CD4-positive, alpha-beta T cell treated with Interleukin-21 for 1 hour (primary cell): ENCODE data around the gene HMCN1.
"Not testable (repeated sequence)": the region's sequence is repeated elsewhere in the genome, so short reads cannot be mapped to it uniquely, and the experiment has no call there.

Source experiments
- DNase-seq: peaks from one replicate; pipeline ENCODE4 v3.0.0-alpha.2; 2020

HMCN1 gene

GRCh38 chr1:186175588-186175987 is 441.4 kb downstream of the HMCN1 start:
- DNase-seq: no peak

GRCh38 chr1:186178426-186179043 is 444.3 kb downstream of the HMCN1 start:
- DNase-seq: no peak

- DNase-seq: no peak
Measured at GRCh38 chr1:186179231-186179630, 445.0 kb downstream of the HMCN1 start.

GRCh38 chr1:186183219-186183618 is 449.0 kb downstream of the HMCN1 start:
- no peak for DNase-seq

- DNase-seq: no peak
Measured at GRCh38 chr1:186183970-186184628, 449.9 kb downstream of the HMCN1 start.

- not testable (repeated sequence) for DNase-seq
Measured at GRCh38 chr1:186186251-186186650, 452.1 kb downstream of the HMCN1 start.

GRCh38 chr1:186187601-186188000 is 453.4 kb downstream of the HMCN1 start:
- DNase-seq: no peak

- no peak for DNase-seq
Measured at GRCh38 chr1:186188004-186188539, 453.9 kb downstream of the HMCN1 start.

GRCh38 chr1:186188736-186189135 is 454.5 kb downstream of the HMCN1 start:
- DNase-seq: no peak

GRCh38 chr1:186189156-186189555 is 455.0 kb downstream of the HMCN1 start:
- no peak for DNase-seq

GRCh38 chr1:186191511-186191910 is 457.3 kb downstream of the HMCN1 start:
- no peak for DNase-seq

- DNase-seq: no peak
Measured at GRCh38 chr1:186193224-186193623, 459.0 kb downstream of the HMCN1 start.

GRCh38 chr1:186194107-186194756 is 460.0 kb downstream of the HMCN1 start:
- DNase-seq: no peak

- DNase-seq: no peak
Measured at GRCh38 chr1:186195377-186195931, 461.3 kb downstream of the HMCN1 start.

- DNase-seq: no peak
Measured at GRCh38 chr1:186202271-186202764, 468.1 kb downstream of the HMCN1 start.

GRCh38 chr1:186202776-186203175 is 468.6 kb downstream of the HMCN1 start:
- DNase-seq: no peak

- no peak for DNase-seq
Measured at GRCh38 chr1:186206048-186206570, 471.9 kb downstream of the HMCN1 start.

- no peak for DNase-seq
Measured at GRCh38 chr1:186207391-186208085, 473.3 kb downstream of the HMCN1 start.

- DNase-seq: no peak
Measured at GRCh38 chr1:186208405-186209129, 474.4 kb downstream of the HMCN1 start.

- DNase-seq: no peak
Measured at GRCh38 chr1:186210258-186210657, 476.1 kb downstream of the HMCN1 start.

- DNase-seq: not testable (repeated sequence)
Measured at GRCh38 chr1:186211583-186211982, 477.4 kb downstream of the HMCN1 start.
